HG03432 (cell line): Measurements from ENCODE around the gene RBM24.

Experiments
- ATAC-seq: cut with Tn5 transposase; IDR thresholded peaks from one replicate; pipeline ENCODE4 v1.9.1; 2021; ENCODE audit warnings: mild to moderate bottlenecking, moderate library complexity; ENCODE audit not compliant: unreplicated experiment

The RBM24 gene

GRCh38 chr6:17341117-17341805 is 60.1 kb downstream of the RBM24 start:
- ATAC-seq: no peak

GRCh38 chr6:17341891-17342290 is 60.7 kb downstream of the RBM24 start:
- ATAC-seq: no peak

- ATAC-seq: no peak
These were observed 62.1 kb downstream of the RBM24 start for GRCh38 chr6:17343215-17343614.
